SHP77 treated with DMSO at 0.1 percent for 48 hours (cell line): ENCODE results near the gene MTUS2.

Source experiments
- DNase-seq: peaks from one replicate; lab custom pipeline; 2025; lab: John Stamatoyannopoulos, UW

Gene MTUS2

GRCh38 chr13:29548722-29549121, 728.6 kb downstream of the MTUS2 start:
- no peak for DNase-seq

DNA sequence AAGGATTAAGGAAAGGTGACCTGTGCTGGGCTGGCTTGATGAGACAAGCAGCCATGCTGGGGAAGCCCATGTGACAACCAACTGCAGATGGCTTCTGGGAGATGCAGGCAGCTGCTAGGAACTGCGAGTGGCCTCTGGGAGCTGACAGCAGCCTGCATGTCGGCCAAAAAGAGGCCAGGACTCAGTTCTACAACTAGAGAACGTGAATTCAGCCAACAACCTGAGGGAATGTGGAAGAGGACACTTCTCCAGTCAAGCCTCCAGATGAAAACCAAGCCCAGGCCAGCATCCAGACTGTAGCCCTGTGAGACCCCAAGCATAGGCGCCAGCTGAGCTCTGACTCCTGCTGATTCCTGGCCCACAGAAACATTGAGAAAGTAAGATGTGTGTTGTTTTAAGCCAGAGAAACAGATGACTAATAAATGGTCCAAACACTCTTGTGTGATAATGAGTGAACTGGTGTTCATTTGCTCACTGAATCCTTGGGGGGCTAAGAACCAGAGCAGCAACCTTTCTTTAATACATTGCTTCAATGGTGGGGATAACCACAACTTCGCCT, 730.4 kb downstream of the MTUS2 start:
- DNase-seq: no peak

DNA sequence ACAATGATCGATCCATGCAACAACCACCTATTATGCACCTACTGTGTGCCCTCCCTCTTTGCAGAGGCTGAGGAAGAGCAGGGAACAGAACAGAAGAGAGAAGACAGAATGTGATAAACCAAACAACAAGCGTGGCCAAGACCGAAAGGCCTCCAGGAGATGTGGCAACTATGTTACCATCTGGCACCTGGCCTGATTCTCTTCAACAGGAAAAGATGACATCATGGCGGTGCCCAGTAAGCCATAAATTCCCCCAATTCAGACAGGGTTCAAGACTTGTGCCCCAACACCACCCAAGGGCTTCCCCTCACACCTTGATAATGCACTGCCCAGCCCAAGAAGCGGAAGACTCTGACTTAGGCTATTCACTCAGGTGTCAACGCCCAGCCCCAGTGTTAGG, 731.1 kb downstream of the MTUS2 start:
- no peak for DNase-seq
